ENCODE data around the gene USP37. TPM values are rescaled to one million over a fixed set of nuclear protein-coding genes. Genes with fewer than 3 reads are reported as not detected.

USP37 gene
- polyA plus RNA-seq, 2 of the 4 experiments (the other 2 are of a cell fraction) = 5.1 to 12.8 TPM

- H3K4me3 ChIP-seq = no peak overlapping the region
- ChIA-PET POLR2A (no interaction called here), CTCF (interaction anchor here (0.7 to 1.3 kb wide), 2 partner anchors 12 to 124 kb away, joined by 3 read pairs; partner anchors contain the start of genes RNF25 and STK36)
- H3K4me1 ChIP-seq = no peaks in the 10 kb centered on the region
- ATAC-seq (no peak), DNase-seq (ENCODE audit: low read depth in 1 of 2, low spot score in 1 of 2) (no peak), FAIRE-seq (no peak)
- TF ChIP-seq FOSB (CRISPR knock-in tag; IDR thresholded peaks at IDR 0.05) (no peak), USF2 (IDR thresholded peaks at IDR 0.05) (no peak), FOSL2 (IDR thresholded peaks at IDR 0.05) (no peak), FOSL2 (CRISPR knock-in tag; IDR thresholded peaks at IDR 0.05) (no peak), ZNF302 (CRISPR knock-in tag; IDR thresholded peaks at IDR 0.05) (no peak), ZFP36 (IDR thresholded peaks at IDR 0.05; ENCODE audit: borderline replicate concordance, partially characterized antibody) (no peak), E2F6 (IDR thresholded peaks at IDR 0.05; ENCODE audit: borderline replicate concordance, low read depth) (no peak), RARB (CRISPR knock-in tag; IDR thresholded peaks at IDR 0.05) (no peak), TP53 (CRISPR knock-in tag; IDR thresholded peaks at IDR 0.05) (no peak), PBX3 (IDR thresholded peaks at IDR 0.05) (no peak), RNF2 (IDR thresholded peaks at IDR 0.05; ENCODE audit: borderline replicate concordance, low read depth) (no peak), MAX (IDR thresholded peaks at IDR 0.05) (no peak), TFCP2L1 (CRISPR knock-in tag; IDR thresholded peaks at IDR 0.05) (no peak), ZSCAN20 (CRISPR knock-in tag; IDR thresholded peaks at IDR 0.05) (no peak), CEBPB (IDR thresholded peaks at IDR 0.05) (no peak), SMC3 (IDR thresholded peaks at IDR 0.05) (no peak), CHD4 (IDR thresholded peaks at IDR 0.05; ENCODE audit: borderline replicate concordance) (no peak), CBX8 (IDR thresholded peaks at IDR 0.05) (no peak), ATOH8 (CRISPR knock-in tag; IDR thresholded peaks at IDR 0.05; ENCODE audit: low read depth) (no peak), CBX2 (IDR thresholded peaks at IDR 0.05; ENCODE audit: borderline replicate concordance, low read depth) (no peak), POLR2AphosphoS2 (conservative IDR thresholded peaks at IDR 0.05; ENCODE audit: low read length) (no peak)
- no peak overlapping the region for H3K4me2 ChIP-seq
- no peaks in the 10 kb centered on the region for H3K9me3 ChIP-seq
- H3K27ac ChIP-seq = no peak overlapping the region
Measured at GRCh38 chr2:218547511-218547910, 20.6 kb downstream of the USP37 start.

- DNase-seq (ENCODE audit: low read depth in 1 of 2, low spot score in 1 of 2) (no peak), ATAC-seq (no peak), FAIRE-seq (no peak)
- POLR2A ChIA-PET = no interaction called here
- no peak overlapping the region for H3K4me3 ChIP-seq
- WGBS (ENCODE audit: missing lambda C conversion rate) = 90% methylated on average over 1 of the region's 1 CpG
- TF ChIP-seq JUN (IDR thresholded peaks at IDR 0.05) = no peak
- no peak for TF ChIP-seq MYC (IDR thresholded peaks at IDR 0.05; ENCODE audit: borderline replicate concordance, low read length)
- TF ChIP-seq RNF2 (IDR thresholded peaks at IDR 0.05; ENCODE audit: borderline replicate concordance, low read depth) = no peak
- no peak for TF ChIP-seq MAX (IDR thresholded peaks at IDR 0.05)
- no peak for TF ChIP-seq TP53 (CRISPR knock-in tag; IDR thresholded peaks at IDR 0.05)
- no peak for TF ChIP-seq HEYL (CRISPR knock-in tag; IDR thresholded peaks at IDR 0.05)
- TF ChIP-seq FOSL2 (IDR thresholded peaks at IDR 0.05) = no peak
- TF ChIP-seq FOSL2 (CRISPR knock-in tag; IDR thresholded peaks at IDR 0.05) = no peak
- no peak for TF ChIP-seq ELK1 (IDR thresholded peaks at IDR 0.05; ENCODE audit: low read depth, low read length)
- TF ChIP-seq FOSB (CRISPR knock-in tag; IDR thresholded peaks at IDR 0.05) = no peak
- TF ChIP-seq HOXA7 (CRISPR knock-in tag; IDR thresholded peaks at IDR 0.05) = no peak
- no peak for TF ChIP-seq PBX3 (IDR thresholded peaks at IDR 0.05)
- no peak for TF ChIP-seq CTCF (IDR thresholded peaks at IDR 0.05)
- H3K27ac ChIP-seq = no peak overlapping the region
- no peaks in the 10 kb centered on the region for H3K4me1 ChIP-seq
- CTCF ChIA-PET = no interaction called here
- no peaks in the 10 kb centered on the region for H3K9me3 ChIP-seq
- H3K4me2 ChIP-seq = no peak overlapping the region
Measured at GRCh38 chr2:218546012-218546411, 22.1 kb downstream of the USP37 start.
